Ovary (tissue), 9 donors: Measurements from ENCODE around the gene SLC6A6. TPM values are rescaled to one million over a fixed set of nuclear protein-coding genes. Genes with fewer than 3 reads are reported as not detected.
"Not testable (repeated sequence)": the region's sequence is repeated elsewhere in the genome, so short reads cannot be mapped to it uniquely, and the experiment has no call there.

Experiments used
- DNase-seq, 5 donors: peaks; one replicate each; pipeline ENCODE4 v3.0.0-alpha.2; 2019 to 2020
- H3K27ac ChIP-seq, 2 donors: fragments of 200-600 bp; one replicate each; pipeline versions ENCODE4 v1.5.1 to v1.8.0; 2019 to 2022
- H3K27me3 ChIP-seq: fragments of 200-600 bp; one replicate; pipeline ENCODE4 v1.8.0; 2022
- H3K36me3 ChIP-seq: fragments of 200-600 bp; sonication (generic); one replicate; pipeline ENCODE4 v1.5.1; 2019
- H3K4me1 ChIP-seq: one replicate; pipeline ENCODE4 v1.8.1; 2013; ENCODE audit warnings: mild to moderate bottlenecking, moderate library complexity; ENCODE audit not compliant: insufficient read depth
- H3K4me3 ChIP-seq: fragments of 200-600 bp; sonication (generic); one replicate; pipeline ENCODE4 v1.5.1; 2017
- H3K9me3 ChIP-seq, 2 donors: fragments of 200-600 bp in 1 of 2; sonication (generic) in 1 of 2; one replicate each; pipeline versions ENCODE4 v1.5.1 to v1.8.1; 2013 to 2019; ENCODE audit warnings: mild to moderate bottlenecking in 1 of 2, moderate library complexity in 1 of 2
- EP300 ChIP-seq: sonication (generic); formaldehyde crosslinking; IDR thresholded peaks from one replicate; pipeline ENCODE4 v1.6.1; 2017; ENCODE audit warnings: antibody characterized with exemption
- POLR2A ChIP-seq: fragments of 450-650 bp; IDR thresholded peaks from one replicate; pipeline ENCODE4 v1.6.1; 2017; ENCODE audit warnings: antibody characterized with exemption, mild to moderate bottlenecking, moderate library complexity
- WGBS, 3 donors: extraction: QIAGEN DNeasy Blood & Tissue Kit in 1 of 3; methylation state at CpG; one replicate each; pipeline versions ENCODE4 v1.1.5 to v1.1.7; 2013 to 2017; 5-methylcytosine and 5-hydroxymethylcytosine counted together
- intact Hi-C, 4 donors: fragments of 100-400 bp; cut with DNase I; formaldehyde crosslinking; loops; one replicate each; pipeline versions ENCODE4 v1.11.0 to v1.15.1; 2022 to 2023
- polyA plus RNA-seq, 2 donors: library from polyadenylated mRNA; stranded (reverse); fragments of 200-250 nt in 1 of 2; fragments of 350-450 nt in 1 of 2; fragmentation: Illumina TruSeq in 1 of 2; extraction: RNeasy Lipid Tissue Mini Kit (QIAGEN cat#74804) in 1 of 2; gene quantifications; one replicate each; pipeline ENCODE4 v1.2.3, GENCODE V29; 2013 to 2014
- total RNA-seq, 7 donors: library from RNA; depleted of rRNA in 2 of 7; stranded (reverse); fragments of >200 nt in 2 of 7; fragmentation: NEBNext Ultra II Directional in 3 of 7; extraction: Animal tissue kit (Norgen Biotek cat#: 25700) in 3 of 7; gene quantifications; one replicate each; pipeline versions ENCODE4 v1.1.0 to v1.2.4, GENCODE V29; 2016 to 2023
- TF ChIP-seq, protein P1 (sequence below), 3 donors: fragments of 450-650 bp in 2 of 3; fragments of 200-600 bp in 1 of 3; IDR thresholded peaks; one replicate each; pipeline versions ENCODE4 v1.5.1 to v1.8.0; 2016 to 2022; ENCODE audit warnings: antibody characterized with exemption in 3 of 3, mild to moderate bottlenecking in 1 of 3
- donor health status: DM: no; HTN: no; CAD: no; lungs with moderate emphysema.
- donor health status: DM: no; HTN: no; CAD: no.
- donor health status: Bipolar disorder and iron deficiency.
- donor health status: DM: yes; HTN: yes; CAD: no.
- donor health status: DM: no; HTN: no; CAD: no.
- donor health status: DM: yes; HTN: yes; CAD: no.

Gene SLC6A6
- total and polyA plus RNA-seq, 9 donors: 32.5 to 141 (median 80.5) TPM

DNA sequence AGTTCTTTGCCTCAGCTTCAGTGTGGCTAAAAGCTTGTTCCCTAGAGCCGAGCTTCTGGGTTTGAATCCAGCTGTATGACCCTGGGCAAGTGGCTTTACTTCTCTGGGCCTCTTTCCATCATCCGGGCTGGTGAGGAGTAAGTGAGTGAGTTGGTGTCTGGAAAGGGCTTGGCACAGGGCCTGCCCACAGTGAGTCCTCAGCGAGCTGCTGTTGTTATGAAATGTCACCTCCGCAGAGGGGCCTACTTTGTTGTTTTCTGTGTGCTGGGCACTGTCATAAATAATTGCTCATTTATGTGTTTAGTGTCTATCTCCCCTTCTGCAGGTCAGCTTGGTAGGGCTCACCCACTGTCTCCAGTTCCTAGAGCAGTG lies 31.7 kb downstream of the SLC6A6 start:
- Histone ChIP-seq H3K27me3 (no peaks in the 10 kb centered on the region), H3K36me3 (no peaks in the 10 kb centered on the region), H3K4me1 (peaks cover 38% of the 10 kb centered on the region), H3K9me3 (no peaks in the 10 kb centered on the region), H3K27ac (no peak overlapping the region), H3K4me3 (no peak overlapping the region)
- WGBS, 3 donors: 62 to 70% (median 65%) methylated on average over 4 of the region's 4 CpGs
- intact Hi-C loops: no loop called here
- no peak for DNase-seq
- TF ChIP-seq POLR2A (no peak), EP300 (no peak)
- TF ChIP-seq, protein P1, sequence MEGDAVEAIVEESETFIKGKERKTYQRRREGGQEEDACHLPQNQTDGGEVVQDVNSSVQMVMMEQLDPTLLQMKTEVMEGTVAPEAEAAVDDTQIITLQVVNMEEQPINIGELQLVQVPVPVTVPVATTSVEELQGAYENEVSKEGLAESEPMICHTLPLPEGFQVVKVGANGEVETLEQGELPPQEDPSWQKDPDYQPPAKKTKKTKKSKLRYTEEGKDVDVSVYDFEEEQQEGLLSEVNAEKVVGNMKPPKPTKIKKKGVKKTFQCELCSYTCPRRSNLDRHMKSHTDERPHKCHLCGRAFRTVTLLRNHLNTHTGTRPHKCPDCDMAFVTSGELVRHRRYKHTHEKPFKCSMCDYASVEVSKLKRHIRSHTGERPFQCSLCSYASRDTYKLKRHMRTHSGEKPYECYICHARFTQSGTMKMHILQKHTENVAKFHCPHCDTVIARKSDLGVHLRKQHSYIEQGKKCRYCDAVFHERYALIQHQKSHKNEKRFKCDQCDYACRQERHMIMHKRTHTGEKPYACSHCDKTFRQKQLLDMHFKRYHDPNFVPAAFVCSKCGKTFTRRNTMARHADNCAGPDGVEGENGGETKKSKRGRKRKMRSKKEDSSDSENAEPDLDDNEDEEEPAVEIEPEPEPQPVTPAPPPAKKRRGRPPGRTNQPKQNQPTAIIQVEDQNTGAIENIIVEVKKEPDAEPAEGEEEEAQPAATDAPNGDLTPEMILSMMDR (IDR thresholded peaks at IDR 0.05): no peak

GRCh38 chr3:14434498-14435151 lies 32.2 kb downstream of the SLC6A6 start:
- Histone ChIP-seq H3K4me1 (peaks cover 41% of the 10 kb centered on the region), H3K9me3 (no peaks in the 10 kb centered on the region), H3K27ac (peak overlapping the region in 1 of 2 donors; percentile 60), H3K4me3 (no peak overlapping the region), H3K36me3 (no peaks in the 10 kb centered on the region), H3K27me3 (no peaks in the 10 kb centered on the region)
- 68 to 81% (median 75%) methylated on average over 12 of the region's 12 CpGs for WGBS, 3 donors
- intact Hi-C loops: no loop called here
- TF ChIP-seq, protein P1 (IDR thresholded peaks at IDR 0.05): no peak
- no peak for TF ChIP-seq POLR2A
- TF ChIP-seq EP300: no peak
- DNase-seq: no peak

GRCh38 chr3:14435175-14436014 lies 33.0 kb downstream of the SLC6A6 start:
- Histone ChIP-seq H3K9me3 (no peaks in the 10 kb centered on the region), H3K4me1 (peaks cover 48% of the 10 kb centered on the region), H3K4me3 (no peak overlapping the region), H3K27me3 (no peaks in the 10 kb centered on the region), H3K36me3 (no peaks in the 10 kb centered on the region), H3K27ac (peak overlapping the region in 1 of 2 donors; percentile 60)
- intact Hi-C loops: no loop called here
- 47 to 61% (median 60%) methylated on average over 18 of the region's 18 CpGs for WGBS, 3 donors
- TF ChIP-seq, protein P1 (IDR thresholded peaks at IDR 0.05): no peak
- TF ChIP-seq POLR2A: no peak
- no peak for TF ChIP-seq EP300
- DNase-seq: no peak

- no peak for DNase-seq
- peak overlapping the region in 1 of 2 donors; percentile 26 for H3K27ac ChIP-seq
- no peaks in the 10 kb centered on the region for H3K9me3 ChIP-seq
- TF ChIP-seq, protein P1 (IDR thresholded peaks at IDR 0.05): no peak
- TF ChIP-seq EP300: no peak
- no peak for TF ChIP-seq POLR2A
- no peaks in the 10 kb centered on the region for H3K36me3 ChIP-seq
- H3K4me1 ChIP-seq: peaks cover 44% of the 10 kb centered on the region
- no peaks in the 10 kb centered on the region for H3K27me3 ChIP-seq
- intact Hi-C loops: no loop called here
- H3K4me3 ChIP-seq: no peak overlapping the region
Measured at GRCh38 chr3:14436954-14437281, 34.5 kb downstream of the SLC6A6 start.

- intact Hi-C loops, H3K36me3 ChIP-seq, H3K27me3 ChIP-seq, H3K9me3 ChIP-seq, H3K4me3 ChIP-seq, DNase-seq: not testable (repeated sequence)
- WGBS, 3 donors: 81 to 87% (median 84%) methylated on average over 8 of the region's 8 CpGs
- H3K4me1 ChIP-seq: peaks cover 40% of the 10 kb centered on the region
- H3K27ac ChIP-seq: peak overlapping the region in 1 of 2 donors; percentile 29
Measured at GRCh38 chr3:14437705-14438104, 35.3 kb downstream of the SLC6A6 start.
